HG03064 (cell line): ENCODE results near the gene KERA.

ENCODE experiments used
- ATAC-seq: cut with Tn5 transposase; IDR thresholded peaks from one replicate; pipeline ENCODE4 v1.9.1; 2021; ENCODE audit warnings: low read depth; ENCODE audit not compliant: unreplicated experiment

The KERA gene

DNA sequence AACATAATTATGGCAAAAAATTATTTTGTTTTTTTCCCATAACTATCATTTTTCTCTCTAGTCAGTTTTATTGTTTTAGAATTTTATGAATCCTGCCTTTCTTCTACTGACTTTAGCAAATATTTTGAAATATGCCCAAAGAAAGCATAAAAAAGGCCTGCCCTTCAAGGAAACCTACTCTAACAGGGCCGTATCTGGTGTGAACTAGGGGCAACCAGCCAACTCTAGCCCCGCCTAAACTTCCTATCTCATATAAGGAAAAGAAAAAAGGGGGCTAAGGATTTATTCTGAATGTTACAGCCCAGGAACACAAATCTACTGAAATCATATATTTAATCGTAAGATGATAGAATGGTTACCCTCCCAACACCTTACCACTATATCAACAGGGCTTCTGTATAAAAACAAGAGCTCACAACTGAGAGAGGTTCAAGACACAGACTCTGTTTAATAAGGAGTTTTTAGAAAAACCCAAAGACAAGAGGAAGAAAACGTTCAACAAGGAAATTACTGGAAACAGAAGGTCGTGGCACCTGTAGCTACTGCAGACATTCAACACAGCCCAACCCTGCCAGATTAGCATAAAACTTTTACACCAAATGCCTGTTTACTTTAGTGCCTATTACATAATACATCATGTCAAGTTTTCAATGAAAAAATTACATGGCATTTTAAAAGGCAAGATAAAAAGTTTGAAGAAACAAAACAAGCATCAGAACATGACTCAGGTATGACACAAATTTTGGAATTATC lies 40.1 kb downstream of the KERA start:
- no peak for ATAC-seq

DNA sequence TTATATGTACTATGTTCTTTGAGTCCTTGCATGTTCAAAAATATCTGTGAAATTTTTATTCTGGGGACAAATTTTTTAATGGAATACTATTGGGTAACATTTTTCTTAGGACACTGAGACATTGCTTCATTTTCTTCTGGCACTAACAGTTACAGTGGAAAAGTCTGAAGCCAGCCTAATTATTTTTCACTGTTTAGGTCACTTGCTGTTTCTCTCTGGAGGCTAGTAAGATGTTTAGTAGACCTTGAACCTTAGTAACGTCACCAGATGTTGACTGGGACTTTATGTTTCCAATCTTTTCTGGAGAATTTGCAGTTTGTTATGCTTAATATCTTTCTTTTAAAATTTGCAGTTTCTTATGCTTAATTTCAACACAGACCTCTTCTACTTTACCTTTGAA lies 40.8 kb downstream of the KERA start:
- no peak for ATAC-seq

DNA sequence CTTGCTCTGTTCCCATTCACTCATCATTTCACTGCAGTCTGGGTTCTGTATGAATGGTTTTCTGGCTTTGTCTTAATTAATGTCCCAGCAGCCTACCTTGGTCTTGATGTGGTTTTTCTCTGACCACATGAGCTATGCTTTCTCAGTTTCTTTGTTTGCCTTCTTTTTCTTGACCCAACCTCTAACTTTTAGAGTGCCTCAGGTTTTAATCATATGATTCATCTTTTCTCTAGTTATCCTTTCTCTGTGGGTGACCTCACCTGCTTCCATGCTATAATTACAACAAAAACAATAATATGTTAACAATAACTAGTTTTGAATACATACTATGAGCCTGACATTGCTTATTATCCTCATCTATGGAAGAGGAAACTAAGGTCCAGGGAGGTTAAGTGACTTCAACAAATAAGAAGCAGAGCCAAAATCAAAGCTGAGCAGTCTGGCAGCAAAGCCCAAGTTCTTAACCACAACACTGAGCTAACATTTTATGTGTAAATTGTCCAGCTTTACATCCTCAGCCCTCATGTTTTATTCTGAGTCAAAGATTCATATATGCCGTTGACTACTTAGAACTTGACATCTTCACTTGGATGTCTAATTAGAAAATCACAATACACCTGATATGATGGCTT lies 48.4 kb downstream of the KERA start:
- ATAC-seq, result peak; percentile 85

DNA sequence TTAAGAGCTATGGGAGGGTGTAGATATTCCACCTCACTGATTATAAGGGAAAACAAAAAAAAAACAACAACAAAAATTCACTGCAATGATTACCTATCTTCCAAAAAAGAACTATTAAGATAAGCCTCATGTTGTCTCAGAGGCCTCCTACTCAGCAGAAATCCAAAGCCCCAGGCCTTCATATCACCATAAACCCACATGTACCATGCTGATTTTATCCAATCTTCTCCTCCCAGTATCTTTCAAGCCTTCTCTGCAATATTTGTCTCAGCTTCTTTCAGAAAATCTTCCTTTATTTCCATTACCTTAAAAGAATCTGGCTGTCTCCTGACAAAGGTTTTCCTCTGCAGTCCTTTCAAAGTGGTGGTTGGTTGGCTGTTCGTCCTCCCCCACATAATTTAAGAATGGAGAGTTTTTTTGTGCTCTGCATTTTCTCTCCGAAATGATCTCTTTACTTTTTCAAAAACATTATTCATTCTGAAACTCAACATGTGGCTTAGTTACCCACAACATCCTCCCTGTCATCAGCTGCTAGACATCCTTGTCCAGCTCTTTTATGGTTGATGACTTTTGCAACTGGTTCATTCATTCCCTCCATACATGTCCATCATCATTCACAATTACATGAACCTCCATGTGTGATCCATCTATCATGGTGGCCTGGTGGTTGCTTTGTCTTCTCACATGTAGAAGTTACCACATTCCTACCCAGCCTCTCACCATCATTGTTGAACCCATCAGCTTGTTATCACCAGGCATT lies 50.1 kb downstream of the KERA start:
- ATAC-seq, result peak; percentile 70

DNA sequence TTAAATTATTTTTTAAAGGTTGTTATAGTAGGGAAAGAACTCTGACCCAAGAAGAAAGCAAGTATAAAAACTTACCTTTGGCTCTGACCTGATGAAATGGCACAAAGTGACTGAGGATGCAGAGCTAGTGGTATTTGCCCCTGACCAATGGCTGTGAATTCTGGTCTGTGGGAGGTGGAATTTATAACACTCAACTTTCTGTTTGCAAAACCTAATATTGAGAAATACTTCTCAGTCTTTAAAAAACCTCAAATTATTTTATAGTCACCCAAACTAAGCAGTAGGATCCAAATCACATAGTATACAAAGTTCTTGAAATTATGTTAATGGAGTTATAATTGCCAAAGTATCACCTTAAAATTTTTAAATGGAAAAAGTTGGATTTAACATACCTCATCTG lies 53.0 kb downstream of the KERA start, which contains the start of gene EPYC:
EPYC (minus strand) TSS at position 101 of the 400 bp plus-strand sequence. CDS start 2,407 bp downstream, outside the sequence.
- no peak for ATAC-seq

DNA sequence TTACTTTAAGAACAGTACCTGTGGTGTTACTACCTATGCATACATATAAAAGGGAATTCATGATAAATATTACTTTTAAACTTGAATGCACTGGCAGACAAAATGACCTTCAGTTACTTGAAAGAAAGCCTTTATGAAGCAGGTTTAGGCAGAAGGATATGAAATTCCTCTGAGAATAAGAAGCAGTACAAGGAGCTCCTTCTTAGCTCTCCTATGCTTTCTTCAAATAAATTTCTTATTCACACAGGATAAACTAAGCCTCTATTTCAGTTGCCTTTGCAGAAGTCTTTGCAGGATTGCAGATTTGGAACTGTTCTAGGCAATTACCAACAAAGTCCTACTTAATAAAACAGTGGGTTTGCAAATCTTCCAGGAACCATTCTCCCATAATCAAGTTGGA lies 54.1 kb downstream of the KERA start:
- ATAC-seq, result no peak

DNA sequence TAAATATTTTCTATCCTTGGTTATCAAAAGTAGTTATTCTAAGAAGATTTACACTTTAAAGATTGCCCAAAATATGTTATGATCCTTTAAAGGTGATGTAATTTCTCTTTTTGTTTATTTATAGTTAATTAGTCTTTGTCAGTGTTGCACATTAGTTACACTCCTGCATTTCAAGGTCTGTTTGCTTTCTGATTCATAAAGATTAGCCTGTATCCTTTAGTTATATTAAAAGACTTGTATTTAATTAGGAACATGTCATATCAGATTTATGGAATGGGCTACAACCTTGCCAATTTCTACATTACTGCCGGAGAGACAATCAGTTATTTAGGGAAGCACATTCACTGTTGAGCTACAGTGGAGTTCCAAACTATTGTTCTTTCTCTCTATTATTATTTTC lies 56.5 kb downstream of the KERA start:
- no peak for ATAC-seq
